IMR-90 (cell line): Measurements from ENCODE around the gene KLHDC1. TPM values are rescaled to one million over a fixed set of nuclear protein-coding genes. Genes with fewer than 3 reads are reported as not detected.
"Not testable (repeated sequence)": the region's sequence is repeated elsewhere in the genome, so short reads cannot be mapped to it uniquely, and the experiment has no call there.

Source experiments
- ATAC-seq: fragments of 200-7000 bp; cut with Tn5 transposase; 2 replicates; pipeline ENCODE4 v1.9.1; 2020; ENCODE audit warnings: low read depth, mild to moderate bottlenecking, moderate library complexity
- BruUV-seq: library from RNA; stranded (reverse); fragments of 400-500 nt; replicated peaks from 2 replicates; lab custom pipeline; 2021; lab: Mats Ljungman, UMichigan
- CTCF ChIA-PET: fragments of 300-600 bp; formaldehyde crosslinking; extraction: SDS; loops from one replicate; lab custom pipeline; 2021; ENCODE audit warnings: antibody characterized with exemption; lab: Yijun Ruan, JAX
- POLR2A ChIA-PET: fragments of 300-600 bp; sonication (Branson Sonifier 250); formaldehyde crosslinking; loops from one replicate; lab custom pipeline; 2022; ENCODE audit warnings: antibody characterized with exemption; ENCODE audit not compliant: unreplicated experiment; lab: Charles Lee
- DNase-seq: peaks from one replicate; pipeline ENCODE4 v3.0.0; 2013
- H2AFZ ChIP-seq: replicated peaks from 2 replicates; pipeline ENCODE3; 2013; ENCODE audit warnings: low read length, mild to moderate bottlenecking; ENCODE audit not compliant: poor library complexity
- H2AK5ac ChIP-seq: 2 replicates; pipeline ENCODE4 v1.6.1; 2013; ENCODE audit warnings: low read depth, low read length, inconsistent platforms
- H2AK9ac ChIP-seq: replicated peaks from 2 replicates; pipeline ENCODE3; 2013; ENCODE audit warnings: mild to moderate bottlenecking, low read depth, low read length, moderate library complexity; ENCODE audit not compliant: poor library complexity
- H2BK120ac ChIP-seq: 2 replicates; pipeline ENCODE4 v1.6.1; 2013; ENCODE audit warnings: low read depth, low read length, inconsistent platforms
- H2BK15ac ChIP-seq: 3 replicates; pipeline ENCODE4 v1.6.1; 2013; ENCODE audit warnings: low read depth, low read length, inconsistent platforms
- H2BK20ac ChIP-seq: 2 replicates; pipeline ENCODE4 v1.6.1; 2013; ENCODE audit warnings: low read depth, mild to moderate bottlenecking, inconsistent platforms, low read length, moderate library complexity
- H2BK5ac ChIP-seq: 2 replicates; pipeline ENCODE4 v1.6.1; 2013; ENCODE audit warnings: mild to moderate bottlenecking, low read depth, low read length, inconsistent platforms; ENCODE audit not compliant: poor library complexity, severe bottlenecking
- H3K14ac ChIP-seq: replicated peaks from 2 replicates; pipeline ENCODE4 v1.6.1; 2013; ENCODE audit warnings: low read depth, low read length, inconsistent platforms
- H3K18ac ChIP-seq: 2 replicates; pipeline ENCODE4 v1.6.1; 2013; ENCODE audit warnings: low read depth, low read length, control low read depth
- H3K23ac ChIP-seq: 2 replicates; pipeline ENCODE4 v1.6.1; 2013; ENCODE audit warnings: low read depth, low read length, inconsistent platforms
- H3K27ac ChIP-seq: 2 replicates; pipeline ENCODE4 v1.5.1; 2013; ENCODE audit warnings: mild to moderate bottlenecking, control low read depth, low read length; ENCODE audit not compliant: insufficient read depth
- H3K27me3 ChIP-seq: 2 replicates; pipeline ENCODE4 v1.6.1; 2013; ENCODE audit warnings: low read length; ENCODE audit not compliant: control insufficient read depth, insufficient read depth
- H3K36me3 ChIP-seq: 2 replicates; pipeline ENCODE4 v1.6.1; 2013; ENCODE audit warnings: low read length, mixed read lengths; ENCODE audit not compliant: control insufficient read depth, insufficient read depth
- H3K4ac ChIP-seq: 2 replicates; pipeline ENCODE4 v1.6.1; 2013; ENCODE audit warnings: low read depth, low read length, inconsistent platforms
- H3K4me1 ChIP-seq: 2 replicates; pipeline ENCODE4 v1.6.1; 2013; ENCODE audit warnings: low read length, mixed read lengths; ENCODE audit not compliant: control insufficient read depth, insufficient read depth
- H3K4me2 ChIP-seq: 2 replicates; pipeline ENCODE4 v1.6.1; 2013; ENCODE audit warnings: low read depth, mild to moderate bottlenecking, control low read depth, low read length, moderate library complexity
- H3K4me3 ChIP-seq: 2 replicates; pipeline ENCODE4 v1.5.1; 2013; ENCODE audit warnings: low read depth, mild to moderate bottlenecking, control low read depth, low read length, moderate library complexity; ENCODE audit not compliant: insufficient read depth
- H3K56ac ChIP-seq: 2 replicates; pipeline ENCODE4 v1.6.1; 2013; ENCODE audit warnings: low read length, inconsistent platforms; ENCODE audit not compliant: insufficient read depth; ENCODE audit errors: extremely low read depth
- H3K79me1 ChIP-seq, 2 experiments: 2 replicates each; pipeline ENCODE4 v1.6.1; 2013; ENCODE audit warnings: low read length in 2 of 2, inconsistent platforms in 1 of 2, low read depth in 1 of 2
- H3K9ac ChIP-seq: 2 replicates; pipeline ENCODE4 v1.6.1; 2013; ENCODE audit warnings: low read depth, low read length, control low read depth
- H3K9me1 ChIP-seq: 2 replicates; pipeline ENCODE4 v1.6.1; 2013; ENCODE audit warnings: low read length, inconsistent platforms; ENCODE audit not compliant: insufficient read depth
- H3K9me3 ChIP-seq: 2 replicates; pipeline ENCODE4 v1.6.1; 2013; ENCODE audit warnings: low read length; ENCODE audit not compliant: control insufficient read depth, insufficient read depth
- H4K20me1 ChIP-seq: 2 replicates; pipeline ENCODE4 v1.6.1; 2013; ENCODE audit warnings: low read length, inconsistent platforms; ENCODE audit not compliant: insufficient read depth
- H4K5ac ChIP-seq: 2 replicates; pipeline ENCODE4 v1.6.1; 2013; ENCODE audit warnings: mild to moderate bottlenecking, low read depth, low read length, control low read depth
- H4K8ac ChIP-seq, 2 experiments: 2 replicates each; pipeline ENCODE4 v1.6.1; 2013; ENCODE audit warnings: low read depth in 2 of 2, low read length in 2 of 2, control low read depth in 1 of 2, inconsistent platforms in 1 of 2
- H4K91ac ChIP-seq: 2 replicates; pipeline ENCODE4 v1.6.1; 2013; ENCODE audit warnings: low read depth, low read length, inconsistent platforms; ENCODE audit not compliant: insufficient read depth
- WGBS, 2 experiments: methylation state at CpG; one replicate each; pipeline versions ENCODE4 v1.1.5 to v1.1.7; 2013; ENCODE audit warnings: missing lambda C conversion rate in 2 of 2; ENCODE audit not compliant: insufficient read length in 1 of 2; ENCODE audit errors: extremely low coverage in 2 of 2; 5-methylcytosine and 5-hydroxymethylcytosine counted together
- dilution Hi-C: fragments of 300-500 bp; cut with HindIII; formaldehyde crosslinking; loops from one replicate; pipeline ENCODE4 v1.14.3; 2018; ENCODE audit warnings: low sequenced_read_pairs; ENCODE audit not compliant: unreplicated experiment
- in situ Hi-C: fragments of 300-500 bp; cut with MboI; formaldehyde crosslinking; loops from 3 replicates; pipeline ENCODE4 v1.14.3; 2019; ENCODE audit warnings: low sequenced_read_pairs, inconsistent platforms, mixed read lengths
- intact Hi-C: fragments of 100-400 bp; cut with micrococcal nuclease; formaldehyde crosslinking; loops from 2 replicates; pipeline ENCODE4 v1.10.0; 2022
- polyA plus RNA-seq, 3 experiments: library from polyadenylated mRNA; depleted of rRNA; stranded (reverse); fragments of >200 nt; gene quantifications; 2 replicates each; pipeline ENCODE4 v1.2.3, GENCODE V29; 2012; ENCODE audit warnings: low replicate concordance in 1 of 3
- total RNA-seq: library from RNA; depleted of rRNA; stranded (reverse); fragments of >200 nt; gene quantifications from 2 replicates; pipeline ENCODE4 v1.2.3, GENCODE V29; 2012

The KLHDC1 gene
- total and polyA plus RNA-seq, 2 of the 4 experiments (the other 2 are of a cell fraction), result 0.51 to 0.90 TPM

DNA sequence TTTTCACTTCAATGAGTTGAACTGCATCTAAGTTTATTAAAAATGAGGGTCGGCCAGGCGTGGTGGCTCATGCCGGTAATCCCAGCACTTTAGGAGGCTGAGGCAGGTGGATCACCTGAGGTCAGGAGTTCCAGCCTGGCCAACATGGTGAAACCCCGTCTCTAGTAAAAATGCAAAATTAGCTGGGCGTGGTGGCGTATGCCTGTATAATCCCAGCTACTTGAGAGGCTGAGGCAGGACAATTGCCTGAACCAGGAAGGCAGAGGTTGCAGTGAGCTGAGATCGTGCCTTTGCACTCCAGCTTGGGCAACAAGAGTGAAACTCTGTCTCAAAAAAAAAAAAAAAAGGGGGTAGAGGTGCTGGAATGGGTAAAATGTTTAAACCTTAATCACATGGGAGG is 88.1 kb downstream of the KLHDC1 start:
- H2AK5ac ChIP-seq, H2BK20ac ChIP-seq, H2AK9ac ChIP-seq, H4K8ac ChIP-seq, H2BK120ac ChIP-seq, H3K14ac ChIP-seq, H4K5ac ChIP-seq, ATAC-seq, H3K27me3 ChIP-seq, H3K4me3 ChIP-seq, DNase-seq, H3K23ac ChIP-seq, H3K18ac ChIP-seq, H3K9me3 ChIP-seq, H3K79me1 ChIP-seq, H4K91ac ChIP-seq, H3K4ac ChIP-seq, H3K4me2 ChIP-seq, H3K9me1 ChIP-seq, H2BK15ac ChIP-seq, H3K9ac ChIP-seq, H2BK5ac ChIP-seq, dilution Hi-C loops, POLR2A ChIA-PET, H3K27ac ChIP-seq, H3K56ac ChIP-seq, BruUV-seq, H2AFZ ChIP-seq, H4K20me1 ChIP-seq, H3K4me1 ChIP-seq, in situ Hi-C loops: not testable (repeated sequence)
- intact Hi-C loops, result loop anchor here (5.0 kb wide), 1 partner anchor 51 kb away; no protein-coding TSS in a partner anchor
- 71% methylated on average over 3 of the region's 7 CpGs; no CpG with 5 or more reads in 1 of the 2 experiments for WGBS, 2 experiments
- peaks cover 52% of the 10 kb centered on the region for H3K36me3 ChIP-seq
- CTCF ChIA-PET, result interaction anchor here (0.6 kb wide), 1 partner anchor 11 kb away, joined by 4 read pairs; no protein-coding TSS in a partner anchor
